Neuronal stem cell (in vitro differentiated cells): ENCODE data around the gene ARHGEF4.

ENCODE experiments used
- DNase-seq: peaks from one replicate; pipeline ENCODE4 v3.0.0-alpha.2; 2013; ENCODE audit warnings: low spot score
- H2AFZ ChIP-seq: one replicate; pipeline ENCODE4 v1.6.1; 2013; ENCODE audit warnings: mild to moderate bottlenecking, low read length, inconsistent platforms
- H2AK5ac ChIP-seq: 2 replicates; pipeline ENCODE4 v1.6.1; 2013; ENCODE audit warnings: low read depth, mild to moderate bottlenecking, inconsistent platforms, low read length, moderate library complexity, mixed read lengths
- H2BK120ac ChIP-seq: 2 replicates; pipeline ENCODE4 v1.6.1; 2013; ENCODE audit warnings: low read depth, mild to moderate bottlenecking, inconsistent platforms, low read length, moderate library complexity, mixed read lengths
- H2BK12ac ChIP-seq: one replicate; pipeline ENCODE4 v1.6.1; 2013; ENCODE audit warnings: low read length, inconsistent platforms
- H2BK15ac ChIP-seq: 2 replicates; pipeline ENCODE4 v1.6.1; 2013; ENCODE audit warnings: mild to moderate bottlenecking, low read length, inconsistent platforms, mixed read lengths
- H2BK5ac ChIP-seq: one replicate; pipeline ENCODE4 v1.6.1; 2013; ENCODE audit warnings: inconsistent platforms, mild to moderate bottlenecking, low read length, moderate library complexity
- H3K14ac ChIP-seq: one replicate; pipeline ENCODE4 v1.6.1; 2013; ENCODE audit warnings: low read length, inconsistent platforms
- H3K18ac ChIP-seq: 2 replicates; pipeline ENCODE4 v1.6.1; 2013; ENCODE audit warnings: low read length, inconsistent platforms
- H3K23ac ChIP-seq: 2 replicates; pipeline ENCODE4 v1.6.1; 2013; ENCODE audit warnings: low read depth, mild to moderate bottlenecking, mixed read lengths, low read length, inconsistent platforms; ENCODE audit not compliant: poor library complexity
- H3K27ac ChIP-seq: replicated peaks from 3 replicates; pipeline ENCODE4 v1.5.1; 2013; ENCODE audit warnings: low read length, inconsistent platforms
- H3K27me3 ChIP-seq, 3 experiments: 2 replicates each; pipeline ENCODE4 v1.6.1; 2013; ENCODE audit warnings: low read length in 3 of 3, mild to moderate bottlenecking in 2 of 3, inconsistent platforms in 1 of 3, low read depth in 1 of 3, mixed read lengths in 1 of 3, moderate library complexity in 1 of 3; ENCODE audit not compliant: control insufficient read depth in 3 of 3, insufficient read depth in 3 of 3
- H3K36me3 ChIP-seq, 2 donors: replicated peaks in 1 of 2; 2 replicates each; pipeline ENCODE4 v1.6.1; 2013; ENCODE audit warnings: low read length in 2 of 2; ENCODE audit not compliant: control insufficient read depth in 2 of 2, insufficient read depth in 2 of 2
- H3K4ac ChIP-seq: 2 replicates; pipeline ENCODE4 v1.6.1; 2013; ENCODE audit warnings: inconsistent platforms, mild to moderate bottlenecking, low read length, moderate library complexity
- H3K4me1 ChIP-seq, 2 donors: 1 replicate in 1 of 2; 2 replicates in 1 of 2; pipeline ENCODE4 v1.6.1; 2013; ENCODE audit warnings: low read length in 2 of 2, low read depth in 1 of 2; ENCODE audit not compliant: control insufficient read depth in 2 of 2, insufficient read depth in 1 of 2
- H3K4me2 ChIP-seq: one replicate; pipeline ENCODE4 v1.6.1; 2013; ENCODE audit warnings: mild to moderate bottlenecking, low read length, inconsistent platforms; ENCODE audit not compliant: insufficient read depth, poor library complexity, severe bottlenecking
- H3K4me3 ChIP-seq, 2 donors: 2 replicates each; pipeline ENCODE4 v1.5.1; 2013; ENCODE audit warnings: low read length in 2 of 2, mild to moderate bottlenecking in 2 of 2, inconsistent platforms in 1 of 2, moderate library complexity in 1 of 2
- H3K79me1 ChIP-seq: one replicate; pipeline ENCODE4 v1.6.1; 2013; ENCODE audit warnings: low read depth, mild to moderate bottlenecking, inconsistent platforms, low read length, moderate library complexity
- H3K9ac ChIP-seq: one replicate; pipeline ENCODE4 v1.6.1; 2013; ENCODE audit warnings: mild to moderate bottlenecking, low read depth, low read length, inconsistent platforms; ENCODE audit not compliant: poor library complexity
- H3K9me3 ChIP-seq, 2 donors: replicated peaks in 1 of 2; 2 replicates each; pipeline versions ENCODE3 to v1.6.1; 2013; ENCODE audit warnings: low read length in 2 of 2, mild to moderate bottlenecking in 2 of 2, inconsistent platforms in 1 of 2, low read depth in 1 of 2, mixed read lengths in 1 of 2, moderate library complexity in 1 of 2; ENCODE audit not compliant: control insufficient read depth in 2 of 2, insufficient read depth in 1 of 2
- H4K8ac ChIP-seq: one replicate; pipeline ENCODE4 v1.6.1; 2013; ENCODE audit warnings: low read depth, mild to moderate bottlenecking, inconsistent platforms, low read length, moderate library complexity
- H4K91ac ChIP-seq: one replicate; pipeline ENCODE4 v1.6.1; 2013; ENCODE audit warnings: low read length, low read depth, mild to moderate bottlenecking, inconsistent platforms; ENCODE audit not compliant: poor library complexity
- WGBS, 2 donors: extraction: QIAGEN DNeasy Blood & Tissue Kit; methylation state at CpG; one replicate each; pipeline ENCODE4 v1.1.7; 2013; ENCODE audit warnings: missing lambda C conversion rate in 2 of 2, mixed read lengths in 1 of 2; ENCODE audit not compliant: insufficient read length in 2 of 2, insufficient replicate concordance in 1 of 2; ENCODE audit errors: extremely low coverage in 2 of 2; 5-methylcytosine and 5-hydroxymethylcytosine counted together

The ARHGEF4 gene

GRCh38 chr2:130910931-130911330 is 74.2 kb downstream of the ARHGEF4 start:
- H2BK15ac ChIP-seq = no peak overlapping the region
- H4K91ac ChIP-seq = no peak overlapping the region
- peak overlapping the region; percentile 11 for H3K23ac ChIP-seq
- H3K27me3 ChIP-seq = no peaks in the 10 kb centered on the region
- no peaks in the 10 kb centered on the region for H3K79me1 ChIP-seq
- peaks cover 0 to 12% of the 10 kb centered on the region in 2 donors for H3K4me1 ChIP-seq
- H3K36me3 ChIP-seq = peaks cover 0 to 2% of the 10 kb centered on the region in 2 donors
- no peak overlapping the region for H2BK5ac ChIP-seq
- H2BK12ac ChIP-seq = no peak overlapping the region
- H3K4ac ChIP-seq = no peak overlapping the region
- no peak overlapping the region for H3K4me3 ChIP-seq
- no peak overlapping the region for H2BK120ac ChIP-seq
- peak overlapping the region; percentile 61 for H3K9ac ChIP-seq
- no peak overlapping the region for H3K4me2 ChIP-seq
- no peak overlapping the region for H2AFZ ChIP-seq
- peak overlapping the region; percentile 35 for H3K18ac ChIP-seq
- H4K8ac ChIP-seq = no peak overlapping the region
- peaks cover 0 to 9% of the 10 kb centered on the region in 2 donors for H3K9me3 ChIP-seq
- H3K14ac ChIP-seq = no peak overlapping the region
- no peak for DNase-seq
- no peak overlapping the region for H2AK5ac ChIP-seq
- no peak overlapping the region for H3K27ac ChIP-seq
- WGBS, 2 donors = no CpG with 5 or more reads among the region's 6 CpGs

GRCh38 chr2:130911482-130911881 is 74.8 kb downstream of the ARHGEF4 start:
- Histone ChIP-seq H4K91ac (no peak overlapping the region), H3K23ac (no peak overlapping the region), H3K79me1 (no peaks in the 10 kb centered on the region), H4K8ac (no peak overlapping the region), H3K18ac (no peak overlapping the region), H2BK15ac (no peak overlapping the region), H3K4me3 (no peak overlapping the region), H2AFZ (no peak overlapping the region), H3K27ac (no peak overlapping the region), H3K9ac (no peak overlapping the region), H3K4me1 (peaks cover 0 to 12% of the 10 kb centered on the region in 2 donors), H3K27me3 (no peaks in the 10 kb centered on the region), H3K4ac (no peak overlapping the region), H3K9me3 (peaks cover 0 to 5% of the 10 kb centered on the region in 2 donors), H2AK5ac (no peak overlapping the region), H3K36me3 (peaks cover 0 to 2% of the 10 kb centered on the region in 2 donors), H2BK120ac (no peak overlapping the region), H3K4me2 (no peak overlapping the region), H2BK5ac (no peak overlapping the region), H3K14ac (no peak overlapping the region), H2BK12ac (no peak overlapping the region)
- DNase-seq = no peak
- WGBS, 2 donors = no CpG with 5 or more reads among the region's 5 CpGs

- no peak for DNase-seq
- Histone ChIP-seq H3K9me3 (peaks cover 0 to 3% of the 10 kb centered on the region in 2 donors), H3K27ac (no peak overlapping the region), H3K27me3 (no peaks in the 10 kb centered on the region), H2BK120ac (no peak overlapping the region), H3K9ac (peak overlapping the region; percentile 18), H2BK5ac (no peak overlapping the region), H4K91ac (no peak overlapping the region), H2AK5ac (no peak overlapping the region), H3K4me1 (peaks cover 0 to 12% of the 10 kb centered on the region in 2 donors), H3K79me1 (no peaks in the 10 kb centered on the region), H3K14ac (peak overlapping the region; percentile 64), H2AFZ (no peak overlapping the region), H4K8ac (no peak overlapping the region), H3K4me3 (no peak overlapping the region), H3K36me3 (peaks cover 0 to 2% of the 10 kb centered on the region in 2 donors), H3K4ac (no peak overlapping the region), H3K4me2 (no peak overlapping the region), H3K23ac (no peak overlapping the region), H3K18ac (peak overlapping the region; percentile 38), H2BK15ac (no peak overlapping the region), H2BK12ac (no peak overlapping the region)
- no CpG with 5 or more reads among the region's 15 CpGs for WGBS, 2 donors
These were observed 75.3 kb downstream of the ARHGEF4 start for GRCh38 chr2:130911996-130912395.

- H4K91ac ChIP-seq = no peak overlapping the region
- H3K36me3 ChIP-seq = peaks cover 0 to 2% of the 10 kb centered on the region in 2 donors
- no peak overlapping the region for H3K14ac ChIP-seq
- no peak overlapping the region for H3K23ac ChIP-seq
- H2AFZ ChIP-seq = no peak overlapping the region
- H3K27me3 ChIP-seq = no peaks in the 10 kb centered on the region
- no CpG with 5 or more reads among the region's 4 CpGs for WGBS, 2 donors
- H3K4me1 ChIP-seq = peaks cover 0 to 12% of the 10 kb centered on the region in 2 donors
- H3K79me1 ChIP-seq = no peaks in the 10 kb centered on the region
- no peak overlapping the region for H3K27ac ChIP-seq
- H3K18ac ChIP-seq = no peak overlapping the region
- H3K4ac ChIP-seq = no peak overlapping the region
- peaks cover 0 to 3% of the 10 kb centered on the region in 2 donors for H3K9me3 ChIP-seq
- H2BK120ac ChIP-seq = no peak overlapping the region
- DNase-seq = no peak
- H2BK12ac ChIP-seq = no peak overlapping the region
- H2AK5ac ChIP-seq = no peak overlapping the region
- H3K4me2 ChIP-seq = no peak overlapping the region
- H2BK15ac ChIP-seq = no peak overlapping the region
- H3K4me3 ChIP-seq = no peak overlapping the region
- H3K9ac ChIP-seq = no peak overlapping the region
- no peak overlapping the region for H4K8ac ChIP-seq
- H2BK5ac ChIP-seq = no peak overlapping the region
These were observed 75.8 kb downstream of the ARHGEF4 start for GRCh38 chr2:130912471-130912870.
